ENCODE measurements around the gene SLX9.

Gene SLX9

DNA sequence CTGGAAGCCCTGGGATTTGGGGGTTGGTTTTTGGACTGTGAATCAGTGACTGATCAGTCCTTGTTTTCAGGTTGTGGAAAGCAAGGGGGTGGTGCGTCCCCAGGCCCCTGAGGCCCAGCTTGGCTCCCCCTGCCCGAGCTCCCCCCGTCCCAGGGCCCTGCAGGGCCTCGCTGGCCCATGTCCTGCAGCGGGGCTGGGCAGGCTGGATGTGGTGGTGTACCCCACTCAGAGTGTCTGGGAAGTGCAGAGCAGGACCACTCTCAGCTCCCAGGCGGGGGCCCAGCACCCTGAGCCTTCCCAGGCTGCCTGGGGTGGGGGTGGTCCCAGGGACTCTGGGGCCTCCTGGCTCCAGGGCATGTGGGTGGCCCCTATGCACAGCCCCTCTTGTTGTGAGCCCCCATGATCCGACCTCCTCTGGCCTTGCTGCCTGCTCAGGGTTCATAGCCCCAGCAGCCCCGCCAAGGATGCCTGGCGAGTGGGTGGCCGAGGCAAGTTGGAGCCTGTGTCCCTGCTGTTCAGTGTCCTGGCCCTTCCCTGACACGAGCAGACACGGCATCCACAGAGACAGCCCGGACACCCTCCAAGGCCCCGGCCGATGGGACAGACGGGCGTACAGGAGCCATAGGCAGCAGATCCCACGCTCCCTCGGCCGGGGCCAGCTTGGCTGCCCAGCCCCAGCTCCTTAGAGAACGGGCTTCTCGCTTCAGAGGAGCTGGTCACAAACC is 37.9 kb downstream of the SLX9 start:
- Histone ChIP-seq H4K20me1 (ENCODE audit: insufficient read depth, low read length) (no peaks in the 10 kb centered on the region), H3K36me3 (ENCODE audit: insufficient read depth, low read length) (0 out of 2 replicates have a peak, but pooled peaks cover 4% of the 10 kb centered on the region), H3F3A (ENCODE audit: insufficient read depth, low read length) (no peaks in the 10 kb centered on the region), H3K9me3 (ENCODE audit: low read length) (no peaks in the 10 kb centered on the region), H3K4me1 (ENCODE audit: insufficient read depth, low read length, severe bottlenecking) (no peaks in the 10 kb centered on the region), H3K9me2 (ENCODE audit: low read depth, low read length) (no peaks in the 10 kb centered on the region), H3K4me3 (ENCODE audit: low read depth, low read length, poor library complexity, severe bottlenecking) (no peak overlapping the region), H3K4me2 (ENCODE audit: low read length) (no peak overlapping the region), H2AFZ (ENCODE audit: low read length) (no peak overlapping the region), H3K27me3 (ENCODE audit: insufficient read depth, low read length) (no peaks in the 10 kb centered on the region), H3K79me2 (ENCODE audit: insufficient read depth, low read length) (no peaks in the 10 kb centered on the region), H3K9ac (ENCODE audit: low read length) (no peak overlapping the region), H3K27ac (ENCODE audit: low read depth, low read length, poor library complexity, severe bottlenecking) (no peak overlapping the region)
- TF ChIP-seq EZH2 (IDR thresholded peaks at IDR 0.05; ENCODE audit: borderline replicate concordance, low read length): no peak
- TF ChIP-seq CTCF (IDR thresholded peaks at IDR 0.05; ENCODE audit: low read length): no peak

- TF ChIP-seq EZH2 (IDR thresholded peaks at IDR 0.05; ENCODE audit: borderline replicate concordance, low read length): no peak
- no peak for TF ChIP-seq CTCF (IDR thresholded peaks at IDR 0.05; ENCODE audit: low read length)
- H3K4me3 ChIP-seq (ENCODE audit: low read depth, low read length, poor library complexity, severe bottlenecking): no peak overlapping the region
- no peaks in the 10 kb centered on the region for H3K79me2 ChIP-seq (ENCODE audit: insufficient read depth, low read length)
- no peaks in the 10 kb centered on the region for H3K27me3 ChIP-seq (ENCODE audit: insufficient read depth, low read length)
- no peaks in the 10 kb centered on the region for H3K9me2 ChIP-seq (ENCODE audit: low read depth, low read length)
- H3K27ac ChIP-seq (ENCODE audit: low read depth, low read length, poor library complexity, severe bottlenecking): no peak overlapping the region
- 0 out of 2 replicates have a peak, but pooled peaks cover 2% of the 10 kb centered on the region for H3K36me3 ChIP-seq (ENCODE audit: insufficient read depth, low read length)
- H3K4me1 ChIP-seq (ENCODE audit: insufficient read depth, low read length, severe bottlenecking): no peaks in the 10 kb centered on the region
- H4K20me1 ChIP-seq (ENCODE audit: insufficient read depth, low read length): no peaks in the 10 kb centered on the region
- no peak overlapping the region for H2AFZ ChIP-seq (ENCODE audit: low read length)
- H3K9me3 ChIP-seq (ENCODE audit: low read length): no peaks in the 10 kb centered on the region
- H3F3A ChIP-seq (ENCODE audit: insufficient read depth, low read length): no peaks in the 10 kb centered on the region
- no peak overlapping the region for H3K4me2 ChIP-seq (ENCODE audit: low read length)
- H3K9ac ChIP-seq (ENCODE audit: low read length): no peak overlapping the region
These were observed 40.1 kb downstream of the SLX9 start for GRCh38 chr21:44979687-44980561.

GRCh38 chr21:44980562-44981489 is 41.0 kb downstream of the SLX9 start:
- H3K27me3 ChIP-seq (ENCODE audit: insufficient read depth, low read length): no peaks in the 10 kb centered on the region
- no peaks in the 10 kb centered on the region for H3K9me2 ChIP-seq (ENCODE audit: low read depth, low read length)
- H3K4me1 ChIP-seq (ENCODE audit: insufficient read depth, low read length, severe bottlenecking): no peaks in the 10 kb centered on the region
- no peaks in the 10 kb centered on the region for H3K36me3 ChIP-seq (ENCODE audit: insufficient read depth, low read length)
- H4K20me1 ChIP-seq (ENCODE audit: insufficient read depth, low read length): no peaks in the 10 kb centered on the region
- TF ChIP-seq CTCF (IDR thresholded peaks at IDR 0.05; ENCODE audit: low read length) (no peak), EZH2 (IDR thresholded peaks at IDR 0.05; ENCODE audit: borderline replicate concordance, low read length) (no peak)
- no peaks in the 10 kb centered on the region for H3K79me2 ChIP-seq (ENCODE audit: insufficient read depth, low read length)
- no peak overlapping the region for H3K27ac ChIP-seq (ENCODE audit: low read depth, low read length, poor library complexity, severe bottlenecking)
- no peaks in the 10 kb centered on the region for H3K9me3 ChIP-seq (ENCODE audit: low read length)
- H3K4me3 ChIP-seq (ENCODE audit: low read depth, low read length, poor library complexity, severe bottlenecking): no peak overlapping the region
- no peaks in the 10 kb centered on the region for H3F3A ChIP-seq (ENCODE audit: insufficient read depth, low read length)
- H3K4me2 ChIP-seq (ENCODE audit: low read length): no peak overlapping the region
- no peak overlapping the region for H2AFZ ChIP-seq (ENCODE audit: low read length)
- no peak overlapping the region for H3K9ac ChIP-seq (ENCODE audit: low read length)
